ENCODE results near the gene NINL. TPM values are rescaled to one million over a fixed set of nuclear protein-coding genes. Genes with fewer than 3 reads are reported as not detected.
"Not testable (repeated sequence)": the region's sequence is repeated elsewhere in the genome, so short reads cannot be mapped to it uniquely, and the experiment has no call there.

Gene NINL
- total RNA-seq, 1 donor from 2014 or later: 47.0 TPM

GRCh38 chr20:25619514-25619913, 34.2 kb upstream of the NINL start:
- Mint-ChIP-seq H3K9me3 (no peaks in the 10 kb centered on the region), H3K36me3 (peaks cover 7% of the 10 kb centered on the region), H3K4me1 (ENCODE audit: unreplicated experiment) (peaks cover 24% of the 10 kb centered on the region), H3K27ac (no peak overlapping the region), H3K27me3 (no peaks in the 10 kb centered on the region), H3K4me3 (no peak overlapping the region)
- no peak for DNase-seq (ENCODE audit: extremely low spot score, unreplicated experiment)
- no peak for TF ChIP-seq CTCF (conservative IDR thresholded peaks at IDR 0.05)

- no peak for TF ChIP-seq CTCF (conservative IDR thresholded peaks at IDR 0.05)
- H3K4me1 Mint-ChIP-seq (ENCODE audit: unreplicated experiment): no peaks in the 10 kb centered on the region
- H3K9me3 Mint-ChIP-seq: no peaks in the 10 kb centered on the region
- H3K27ac Mint-ChIP-seq: no peak overlapping the region
- DNase-seq (ENCODE audit: extremely low spot score, unreplicated experiment): no peak
- H3K4me3 Mint-ChIP-seq: no peak overlapping the region
- no peaks in the 10 kb centered on the region for H3K27me3 Mint-ChIP-seq
- H3K36me3 Mint-ChIP-seq: no peaks in the 10 kb centered on the region
These were observed 23.4 kb upstream of the NINL start for GRCh38 chr20:25608774-25609173.

GRCh38 chr20:25606094-25606695, 20.9 kb upstream of the NINL start:
- H3K27ac Mint-ChIP-seq: no peak overlapping the region
- H3K27me3 Mint-ChIP-seq: no peaks in the 10 kb centered on the region
- no peak overlapping the region for H3K4me3 Mint-ChIP-seq
- H3K36me3 Mint-ChIP-seq: no peaks in the 10 kb centered on the region
- no peaks in the 10 kb centered on the region for H3K9me3 Mint-ChIP-seq
- no peaks in the 10 kb centered on the region for H3K4me1 Mint-ChIP-seq (ENCODE audit: unreplicated experiment)
- no peak for DNase-seq (ENCODE audit: extremely low spot score, unreplicated experiment)
- TF ChIP-seq CTCF (conservative IDR thresholded peaks at IDR 0.05): no peak

- DNase-seq (ENCODE audit: extremely low spot score, unreplicated experiment): no peak
- Mint-ChIP-seq H3K4me3 (no peak overlapping the region), H3K27ac (no peak overlapping the region), H3K27me3 (no peaks in the 10 kb centered on the region), H3K36me3 (no peaks in the 10 kb centered on the region), H3K9me3 (no peaks in the 10 kb centered on the region), H3K4me1 (ENCODE audit: unreplicated experiment) (peaks cover 4% of the 10 kb centered on the region)
- TF ChIP-seq CTCF (conservative IDR thresholded peaks at IDR 0.05): no peak
These were observed 19.8 kb upstream of the NINL start for GRCh38 chr20:25605148-25605547.

GRCh38 chr20:25604611-25605010, 19.3 kb upstream of the NINL start:
- Mint-ChIP-seq H3K36me3 (no peaks in the 10 kb centered on the region), H3K4me1 (ENCODE audit: unreplicated experiment) (peaks cover 6% of the 10 kb centered on the region), H3K4me3 (no peak overlapping the region), H3K27me3 (no peaks in the 10 kb centered on the region), H3K27ac (no peak overlapping the region), H3K9me3 (no peaks in the 10 kb centered on the region)
- no peak for TF ChIP-seq CTCF (conservative IDR thresholded peaks at IDR 0.05)
- DNase-seq (ENCODE audit: extremely low spot score, unreplicated experiment): no peak

- H3K9me3 Mint-ChIP-seq; H3K4me1 Mint-ChIP-seq (ENCODE audit: unreplicated experiment); H3K36me3 Mint-ChIP-seq; DNase-seq (ENCODE audit: extremely low spot score, unreplicated experiment); H3K27me3 Mint-ChIP-seq; H3K27ac Mint-ChIP-seq; H3K4me3 Mint-ChIP-seq: not testable (repeated sequence)
These were observed 17.6 kb upstream of the NINL start for GRCh38 chr20:25602914-25603309.

GRCh38 chr20:25602191-25602913, 17.0 kb upstream of the NINL start:
- not testable (repeated sequence) for H3K4me3 Mint-ChIP-seq; H3K27ac Mint-ChIP-seq; H3K27me3 Mint-ChIP-seq; H3K4me1 Mint-ChIP-seq (ENCODE audit: unreplicated experiment); H3K36me3 Mint-ChIP-seq; H3K9me3 Mint-ChIP-seq; DNase-seq (ENCODE audit: extremely low spot score, unreplicated experiment)
